ENCODE results near the gene PGAP2.

DNA sequence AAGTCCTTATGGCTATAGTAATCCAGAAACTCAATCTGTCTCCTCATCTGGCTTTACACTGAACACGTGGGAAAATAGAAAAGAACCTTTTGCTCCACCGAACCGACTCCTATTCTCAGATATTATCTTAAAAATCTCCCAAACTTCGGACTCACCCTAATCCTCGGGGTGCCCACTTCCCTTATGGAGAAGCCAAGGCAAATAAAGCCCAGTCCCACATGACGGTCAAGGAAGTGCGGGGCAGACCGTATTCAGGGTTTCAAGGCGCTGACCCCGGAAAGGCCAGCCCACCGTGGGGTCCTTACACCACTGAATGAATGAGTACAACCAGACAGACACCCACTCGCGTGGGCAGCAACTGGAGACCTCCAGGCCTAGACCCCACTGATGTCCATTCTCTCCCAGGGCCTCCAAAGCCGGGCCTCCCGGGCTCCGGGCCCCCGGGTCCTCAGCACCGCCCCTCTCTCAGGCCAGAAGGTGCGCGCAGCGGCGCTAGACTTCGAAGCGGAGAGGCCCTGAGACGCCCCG lies 11.5 kb upstream of the PGAP2 start:
- TF ChIP-seq, protein P1, sequence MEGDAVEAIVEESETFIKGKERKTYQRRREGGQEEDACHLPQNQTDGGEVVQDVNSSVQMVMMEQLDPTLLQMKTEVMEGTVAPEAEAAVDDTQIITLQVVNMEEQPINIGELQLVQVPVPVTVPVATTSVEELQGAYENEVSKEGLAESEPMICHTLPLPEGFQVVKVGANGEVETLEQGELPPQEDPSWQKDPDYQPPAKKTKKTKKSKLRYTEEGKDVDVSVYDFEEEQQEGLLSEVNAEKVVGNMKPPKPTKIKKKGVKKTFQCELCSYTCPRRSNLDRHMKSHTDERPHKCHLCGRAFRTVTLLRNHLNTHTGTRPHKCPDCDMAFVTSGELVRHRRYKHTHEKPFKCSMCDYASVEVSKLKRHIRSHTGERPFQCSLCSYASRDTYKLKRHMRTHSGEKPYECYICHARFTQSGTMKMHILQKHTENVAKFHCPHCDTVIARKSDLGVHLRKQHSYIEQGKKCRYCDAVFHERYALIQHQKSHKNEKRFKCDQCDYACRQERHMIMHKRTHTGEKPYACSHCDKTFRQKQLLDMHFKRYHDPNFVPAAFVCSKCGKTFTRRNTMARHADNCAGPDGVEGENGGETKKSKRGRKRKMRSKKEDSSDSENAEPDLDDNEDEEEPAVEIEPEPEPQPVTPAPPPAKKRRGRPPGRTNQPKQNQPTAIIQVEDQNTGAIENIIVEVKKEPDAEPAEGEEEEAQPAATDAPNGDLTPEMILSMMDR (IDR thresholded peaks at IDR 0.05; ENCODE audit: low read length), result no peak
- TF ChIP-seq EZH2 (optimal IDR thresholded peaks at IDR 0.05; ENCODE audit: low read depth, low read length), result no peak

All from MM.1S (cell line).